ENCODE measurements around the gene FLAD1. TPM values are rescaled to one million over a fixed set of nuclear protein-coding genes. Genes with fewer than 3 reads are reported as not detected.
A peak's percentile ranks its signal among the peaks of the same experiment; 100 is the strongest.

The FLAD1 gene
- polyA plus RNA-seq, 2 of the 4 experiments (the other 2 are of a cell fraction) = 34.1 to 43.5 TPM

DNA sequence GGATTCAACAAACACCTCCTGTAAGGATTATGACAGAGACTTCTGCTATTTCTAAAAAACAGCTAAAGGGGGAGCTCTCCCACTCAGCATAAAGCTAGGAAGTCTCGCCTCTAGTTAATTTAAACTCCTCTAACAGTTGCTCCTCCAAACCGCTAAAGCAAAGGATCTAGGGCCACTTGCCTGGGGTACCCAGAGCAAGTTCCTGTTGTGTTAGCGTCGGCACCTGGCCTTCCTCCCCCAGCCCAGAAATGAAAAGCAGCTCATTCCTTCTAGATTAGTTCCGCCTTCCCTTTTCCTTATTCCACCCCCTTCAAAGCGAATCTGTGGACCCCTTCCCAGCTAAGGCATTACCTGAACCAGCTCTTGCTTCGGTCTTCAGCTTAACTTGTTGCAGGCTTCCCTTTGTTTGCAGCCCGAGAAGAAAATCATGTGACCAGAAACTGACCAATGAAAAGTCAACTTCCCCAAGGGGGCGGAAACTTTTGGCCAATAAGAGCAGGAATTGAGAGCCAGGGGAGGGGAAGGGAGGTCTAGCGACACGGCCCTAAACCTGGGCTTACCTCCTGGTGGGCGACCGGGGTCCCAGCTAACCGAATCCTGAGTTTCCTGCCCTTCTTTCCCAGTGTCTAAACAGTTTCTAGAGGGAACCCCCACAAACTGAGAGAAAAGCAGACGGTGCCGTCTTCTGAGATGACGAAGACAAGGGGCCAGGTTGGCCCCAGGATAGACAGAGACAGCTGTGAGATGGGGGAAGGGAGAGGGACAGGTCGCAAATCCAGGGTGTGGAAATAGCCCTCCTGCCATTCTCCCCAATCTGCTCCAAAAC lies 27.2 kb upstream of the FLAD1 start, which contains the start of gene PBXIP1:
Gene PBXIP1, minus strand, starts transcription at position 382 of the 826 bp plus-strand sequence. CDS start 2,378 bp downstream, outside the sequence.
- Histone ChIP-seq H3K9me3 (no peaks in the 10 kb centered on the region), H3K4me1 (peaks cover 27% of the 10 kb centered on the region), H3K4me2 (peak within 1 kb of the TSS; percentile 93), H3K4me3 (peak within 1 kb of the TSS; percentile 49), H3K27ac (peak within 1 kb of the TSS; percentile 49 to 82)
- POLR2A ChIA-PET = interaction anchor here (0.5 to 2.4 kb wide), 7 partner anchors 10 to 347 kb away, joined by 3 to 26 read pairs (median 5); partner anchors contain the start of genes CKS1B, LENEP, PMVK and SHC1
- under 1% methylated on average over 18 of the region's 18 CpGs for WGBS (ENCODE audit: missing lambda C conversion rate)
- no peak for FAIRE-seq
- TF ChIP-seq NPAS2 (CRISPR knock-in tag; IDR thresholded peaks at IDR 0.05; ENCODE audit: borderline replicate concordance) (no peak), HOXB5 (CRISPR knock-in tag; IDR thresholded peaks at IDR 0.05) (no peak), NR3C1 (IDR thresholded peaks at IDR 0.05) (no peak), MAZ (IDR thresholded peaks at IDR 0.05; ENCODE audit: borderline replicate concordance, low read depth, low read length) (no peak), TFCP2L1 (CRISPR knock-in tag; IDR thresholded peaks at IDR 0.05) (no peak), MYC (IDR thresholded peaks at IDR 0.05; ENCODE audit: borderline replicate concordance, low read length) (no peak), TP53 (CRISPR knock-in tag; IDR thresholded peaks at IDR 0.05) (no peak), KDM5A (IDR thresholded peaks at IDR 0.05) (peak; percentile 62; the same call in 1 of the 2 replicates), CHD4 (IDR thresholded peaks at IDR 0.05; ENCODE audit: borderline replicate concordance) (no peak), HOXA7 (CRISPR knock-in tag; IDR thresholded peaks at IDR 0.05) (no peak), FOSB (CRISPR knock-in tag; IDR thresholded peaks at IDR 0.05) (no peak), HDAC2 (IDR thresholded peaks at IDR 0.05) (no peak), FOXS1 (CRISPR knock-in tag; IDR thresholded peaks at IDR 0.05) (no peak), JUN (IDR thresholded peaks at IDR 0.05) (0 out of 5 replicates have a peak, but pooled peaks of 1 of the 2 experiments have one; percentile 12)
- TF ChIP-seq, protein P1, sequence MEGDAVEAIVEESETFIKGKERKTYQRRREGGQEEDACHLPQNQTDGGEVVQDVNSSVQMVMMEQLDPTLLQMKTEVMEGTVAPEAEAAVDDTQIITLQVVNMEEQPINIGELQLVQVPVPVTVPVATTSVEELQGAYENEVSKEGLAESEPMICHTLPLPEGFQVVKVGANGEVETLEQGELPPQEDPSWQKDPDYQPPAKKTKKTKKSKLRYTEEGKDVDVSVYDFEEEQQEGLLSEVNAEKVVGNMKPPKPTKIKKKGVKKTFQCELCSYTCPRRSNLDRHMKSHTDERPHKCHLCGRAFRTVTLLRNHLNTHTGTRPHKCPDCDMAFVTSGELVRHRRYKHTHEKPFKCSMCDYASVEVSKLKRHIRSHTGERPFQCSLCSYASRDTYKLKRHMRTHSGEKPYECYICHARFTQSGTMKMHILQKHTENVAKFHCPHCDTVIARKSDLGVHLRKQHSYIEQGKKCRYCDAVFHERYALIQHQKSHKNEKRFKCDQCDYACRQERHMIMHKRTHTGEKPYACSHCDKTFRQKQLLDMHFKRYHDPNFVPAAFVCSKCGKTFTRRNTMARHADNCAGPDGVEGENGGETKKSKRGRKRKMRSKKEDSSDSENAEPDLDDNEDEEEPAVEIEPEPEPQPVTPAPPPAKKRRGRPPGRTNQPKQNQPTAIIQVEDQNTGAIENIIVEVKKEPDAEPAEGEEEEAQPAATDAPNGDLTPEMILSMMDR (IDR thresholded peaks at IDR 0.05) = 0 out of 3 replicates have a peak, but pooled peaks have one; percentile 29
- TF ChIP-seq, protein P2, sequence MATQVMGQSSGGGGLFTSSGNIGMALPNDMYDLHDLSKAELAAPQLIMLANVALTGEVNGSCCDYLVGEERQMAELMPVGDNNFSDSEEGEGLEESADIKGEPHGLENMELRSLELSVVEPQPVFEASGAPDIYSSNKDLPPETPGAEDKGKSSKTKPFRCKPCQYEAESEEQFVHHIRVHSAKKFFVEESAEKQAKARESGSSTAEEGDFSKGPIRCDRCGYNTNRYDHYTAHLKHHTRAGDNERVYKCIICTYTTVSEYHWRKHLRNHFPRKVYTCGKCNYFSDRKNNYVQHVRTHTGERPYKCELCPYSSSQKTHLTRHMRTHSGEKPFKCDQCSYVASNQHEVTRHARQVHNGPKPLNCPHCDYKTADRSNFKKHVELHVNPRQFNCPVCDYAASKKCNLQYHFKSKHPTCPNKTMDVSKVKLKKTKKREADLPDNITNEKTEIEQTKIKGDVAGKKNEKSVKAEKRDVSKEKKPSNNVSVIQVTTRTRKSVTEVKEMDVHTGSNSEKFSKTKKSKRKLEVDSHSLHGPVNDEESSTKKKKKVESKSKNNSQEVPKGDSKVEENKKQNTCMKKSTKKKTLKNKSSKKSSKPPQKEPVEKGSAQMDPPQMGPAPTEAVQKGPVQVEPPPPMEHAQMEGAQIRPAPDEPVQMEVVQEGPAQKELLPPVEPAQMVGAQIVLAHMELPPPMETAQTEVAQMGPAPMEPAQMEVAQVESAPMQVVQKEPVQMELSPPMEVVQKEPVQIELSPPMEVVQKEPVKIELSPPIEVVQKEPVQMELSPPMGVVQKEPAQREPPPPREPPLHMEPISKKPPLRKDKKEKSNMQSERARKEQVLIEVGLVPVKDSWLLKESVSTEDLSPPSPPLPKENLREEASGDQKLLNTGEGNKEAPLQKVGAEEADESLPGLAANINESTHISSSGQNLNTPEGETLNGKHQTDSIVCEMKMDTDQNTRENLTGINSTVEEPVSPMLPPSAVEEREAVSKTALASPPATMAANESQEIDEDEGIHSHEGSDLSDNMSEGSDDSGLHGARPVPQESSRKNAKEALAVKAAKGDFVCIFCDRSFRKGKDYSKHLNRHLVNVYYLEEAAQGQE (IDR thresholded peaks at IDR 0.05) = no peak
- TF ChIP-seq, protein P3, sequence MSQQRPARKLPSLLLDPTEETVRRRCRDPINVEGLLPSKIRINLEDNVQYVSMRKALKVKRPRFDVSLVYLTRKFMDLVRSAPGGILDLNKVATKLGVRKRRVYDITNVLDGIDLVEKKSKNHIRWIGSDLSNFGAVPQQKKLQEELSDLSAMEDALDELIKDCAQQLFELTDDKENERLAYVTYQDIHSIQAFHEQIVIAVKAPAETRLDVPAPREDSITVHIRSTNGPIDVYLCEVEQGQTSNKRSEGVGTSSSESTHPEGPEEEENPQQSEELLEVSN (IDR thresholded peaks at IDR 0.05; ENCODE audit: borderline replicate concordance, low read depth) = no peak
- TF ChIP-seq, protein P4, sequence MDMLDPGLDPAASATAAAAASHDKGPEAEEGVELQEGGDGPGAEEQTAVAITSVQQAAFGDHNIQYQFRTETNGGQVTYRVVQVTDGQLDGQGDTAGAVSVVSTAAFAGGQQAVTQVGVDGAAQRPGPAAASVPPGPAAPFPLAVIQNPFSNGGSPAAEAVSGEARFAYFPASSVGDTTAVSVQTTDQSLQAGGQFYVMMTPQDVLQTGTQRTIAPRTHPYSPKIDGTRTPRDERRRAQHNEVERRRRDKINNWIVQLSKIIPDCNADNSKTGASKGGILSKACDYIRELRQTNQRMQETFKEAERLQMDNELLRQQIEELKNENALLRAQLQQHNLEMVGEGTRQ (IDR thresholded peaks at IDR 0.05) = peak; percentile 74
- TF ChIP-seq, protein P5, sequence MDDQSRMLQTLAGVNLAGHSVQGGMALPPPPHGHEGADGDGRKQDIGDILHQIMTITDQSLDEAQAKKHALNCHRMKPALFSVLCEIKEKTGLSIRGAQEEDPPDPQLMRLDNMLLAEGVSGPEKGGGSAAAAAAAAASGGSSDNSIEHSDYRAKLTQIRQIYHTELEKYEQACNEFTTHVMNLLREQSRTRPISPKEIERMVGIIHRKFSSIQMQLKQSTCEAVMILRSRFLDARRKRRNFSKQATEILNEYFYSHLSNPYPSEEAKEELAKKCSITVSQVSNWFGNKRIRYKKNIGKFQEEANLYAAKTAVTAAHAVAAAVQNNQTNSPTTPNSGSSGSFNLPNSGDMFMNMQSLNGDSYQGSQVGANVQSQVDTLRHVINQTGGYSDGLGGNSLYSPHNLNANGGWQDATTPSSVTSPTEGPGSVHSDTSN (IDR thresholded peaks at IDR 0.05) = no peak
- ATAC-seq = peak; percentile 83 to 90
- CTCF ChIA-PET = interaction anchor here (0.6 to 2.4 kb wide), 6 partner anchors 9 to 396 kb away, joined by 3 to 13 read pairs (median 4); partner anchors contain the start of gene PMVK
- peak; percentile 87 to 99 for DNase-seq (ENCODE audit: low read depth in 1 of 2, low spot score in 1 of 2)
